ENCODE results near the gene KRT25. TPM values are rescaled to one million over a fixed set of nuclear protein-coding genes. Genes with fewer than 3 reads are reported as not detected.

KRT25 gene
- polyA plus RNA-seq, 2 of the 4 experiments (the other 2 are of a cell fraction): not detected

GRCh38 chr17:40717776-40718175 lies 37.4 kb downstream of the KRT25 start (continued):
- no peak for TF ChIP-seq USF2 (IDR thresholded peaks at IDR 0.05)
- TF ChIP-seq JUN (IDR thresholded peaks at IDR 0.05): no peak
- TF ChIP-seq PHF8 (IDR thresholded peaks at IDR 0.05; ENCODE audit: borderline replicate concordance, low read depth): no peak
- TF ChIP-seq FOSL2 (IDR thresholded peaks at IDR 0.05): no peak
- TF ChIP-seq FOSL2 (CRISPR knock-in tag; IDR thresholded peaks at IDR 0.05): no peak
- no peak for TF ChIP-seq GATA3 (IDR thresholded peaks at IDR 0.05; ENCODE audit: borderline replicate concordance)
- no peak for TF ChIP-seq ZFP36 (IDR thresholded peaks at IDR 0.05; ENCODE audit: borderline replicate concordance, partially characterized antibody)
- TF ChIP-seq ESRRA (IDR thresholded peaks at IDR 0.05; ENCODE audit: borderline replicate concordance, low read length): no peak
- TF ChIP-seq HOXB13 (CRISPR knock-in tag; IDR thresholded peaks at IDR 0.05; ENCODE audit: low read depth): no peak
- no peak for TF ChIP-seq ZNF302 (CRISPR knock-in tag; IDR thresholded peaks at IDR 0.05)

GRCh38 chr17:40714473-40714872 lies 40.7 kb downstream of the KRT25 start:
- FAIRE-seq: no peak
- CTCF ChIA-PET: interaction anchor here (1.5 to 1.9 kb wide), 2 partner anchors 20 to 834 kb away, joined by 5 to 6 read pairs; no protein-coding TSS in a partner anchor

GRCh38 chr17:40707745-40708144 lies 47.4 kb downstream of the KRT25 start:
- peak; percentile 54 to 59; a peak in 5 of 6 replicates for ATAC-seq
- Histone ChIP-seq H3K4me3 (no peak overlapping the region), H3K27ac (peak overlapping the region in 1 of 2 experiments; percentile 22; a peak in 3 of 6 replicates), H3K9me3 (no peaks in the 10 kb centered on the region), H3K4me2 (peak overlapping the region; percentile 36; the same call in 2 of the 3 replicates), H3K4me1 (peaks cover 10% of the 10 kb centered on the region)
- CTCF ChIA-PET: interaction anchor here (1.5 kb wide), 1 partner anchor 8 kb away, joined by 3 read pairs; no protein-coding TSS in a partner anchor
- DNase-seq (ENCODE audit: low read depth in 1 of 2, low spot score in 1 of 2): peak in 1 of 2 experiments; percentile 49
- no peak for FAIRE-seq
- POLR2A ChIA-PET: no interaction called here
- TF ChIP-seq KDM1A (IDR thresholded peaks at IDR 0.05; ENCODE audit: low read depth) (no peak), FOSB (CRISPR knock-in tag; IDR thresholded peaks at IDR 0.05) (no peak), CEBPB (IDR thresholded peaks at IDR 0.05) (peak; percentile 21 to 35; a peak in 1 of 4 replicates), ELK1 (IDR thresholded peaks at IDR 0.05; ENCODE audit: low read depth, low read length) (no peak), FOSL2 (IDR thresholded peaks at IDR 0.05) (no peak), FOSL2 (CRISPR knock-in tag; IDR thresholded peaks at IDR 0.05) (0 out of 2 replicates have a peak, but pooled peaks have one; percentile 6), SMC3 (IDR thresholded peaks at IDR 0.05) (no peak), TP53 (CRISPR knock-in tag; IDR thresholded peaks at IDR 0.05) (no peak), EHMT2 (IDR thresholded peaks at IDR 0.05; ENCODE audit: low read depth) (no peak)
- 42% methylated on average over 7 of the region's 7 CpGs for WGBS (ENCODE audit: missing lambda C conversion rate)

More at GRCh38 chr17:40714473-40714872, 40.7 kb downstream of the KRT25 start:
- Histone ChIP-seq H3K4me2 (no peak overlapping the region), H3K4me1 (no peaks in the 10 kb centered on the region), H3K27ac (no peak overlapping the region), H3K9me3 (no peaks in the 10 kb centered on the region), H3K4me3 (no peak overlapping the region)
- TF ChIP-seq MYC (IDR thresholded peaks at IDR 0.05; ENCODE audit: borderline replicate concordance, low read length): no peak
- peak; percentile 20 to 30; a peak in 2 of 5 replicates for TF ChIP-seq RAD21 (conservative IDR thresholded peaks at IDR 0.05 in 1 of 2, IDR thresholded peaks at IDR 0.05 in 1 of 2)
- no peak for TF ChIP-seq CHD4 (IDR thresholded peaks at IDR 0.05; ENCODE audit: borderline replicate concordance)
- POLR2A ChIA-PET: no interaction called here
- DNase-seq (ENCODE audit: low read depth in 1 of 2, low spot score in 1 of 2) (peak in 1 of 2 experiments; percentile 33), ATAC-seq (0 out of 6 replicates have a peak, but pooled peaks of 1 of the 2 experiments have one; percentile 39)
- 60% methylated on average over 6 of the region's 6 CpGs for WGBS (ENCODE audit: missing lambda C conversion rate)

- Histone ChIP-seq H3K4me3 (no peak overlapping the region), H3K27ac (no peak overlapping the region), H3K4me1 (peaks cover 10% of the 10 kb centered on the region), H3K4me2 (no peak overlapping the region), H3K9me3 (no peaks in the 10 kb centered on the region)
- ChIA-PET CTCF (interaction anchor here (0.6 to 1.4 kb wide), 6 partner anchors 12 to 942 kb away, joined by 3 to 9 read pairs (median 4); no protein-coding TSS in a partner anchor), POLR2A (no interaction called here)
- WGBS (ENCODE audit: missing lambda C conversion rate): 42% methylated on average over 4 of the region's 4 CpGs
- TF ChIP-seq PHF8 (IDR thresholded peaks at IDR 0.05; ENCODE audit: borderline replicate concordance, low read depth): no peak
- TF ChIP-seq RNF2 (IDR thresholded peaks at IDR 0.05; ENCODE audit: borderline replicate concordance, low read depth): no peak
- DNase-seq (ENCODE audit: low read depth in 1 of 2, low spot score in 1 of 2) (no peak), ATAC-seq (no peak), FAIRE-seq (no peak)
Observed at GRCh38 chr17:40705584-40705983, 49.5 kb downstream of the KRT25 start.

All from A549 (cell line).